HL-60/S4 (cell line): ENCODE results near the gene FAM184B.

ENCODE experiments used
- in situ Hi-C: fragments of 300-500 bp; cut with MboI; formaldehyde crosslinking; loops from 2 replicates; pipeline ENCODE4 v1.14.3; 2022; ENCODE audit warnings: low sequenced_read_pairs

The FAM184B gene

DNA sequence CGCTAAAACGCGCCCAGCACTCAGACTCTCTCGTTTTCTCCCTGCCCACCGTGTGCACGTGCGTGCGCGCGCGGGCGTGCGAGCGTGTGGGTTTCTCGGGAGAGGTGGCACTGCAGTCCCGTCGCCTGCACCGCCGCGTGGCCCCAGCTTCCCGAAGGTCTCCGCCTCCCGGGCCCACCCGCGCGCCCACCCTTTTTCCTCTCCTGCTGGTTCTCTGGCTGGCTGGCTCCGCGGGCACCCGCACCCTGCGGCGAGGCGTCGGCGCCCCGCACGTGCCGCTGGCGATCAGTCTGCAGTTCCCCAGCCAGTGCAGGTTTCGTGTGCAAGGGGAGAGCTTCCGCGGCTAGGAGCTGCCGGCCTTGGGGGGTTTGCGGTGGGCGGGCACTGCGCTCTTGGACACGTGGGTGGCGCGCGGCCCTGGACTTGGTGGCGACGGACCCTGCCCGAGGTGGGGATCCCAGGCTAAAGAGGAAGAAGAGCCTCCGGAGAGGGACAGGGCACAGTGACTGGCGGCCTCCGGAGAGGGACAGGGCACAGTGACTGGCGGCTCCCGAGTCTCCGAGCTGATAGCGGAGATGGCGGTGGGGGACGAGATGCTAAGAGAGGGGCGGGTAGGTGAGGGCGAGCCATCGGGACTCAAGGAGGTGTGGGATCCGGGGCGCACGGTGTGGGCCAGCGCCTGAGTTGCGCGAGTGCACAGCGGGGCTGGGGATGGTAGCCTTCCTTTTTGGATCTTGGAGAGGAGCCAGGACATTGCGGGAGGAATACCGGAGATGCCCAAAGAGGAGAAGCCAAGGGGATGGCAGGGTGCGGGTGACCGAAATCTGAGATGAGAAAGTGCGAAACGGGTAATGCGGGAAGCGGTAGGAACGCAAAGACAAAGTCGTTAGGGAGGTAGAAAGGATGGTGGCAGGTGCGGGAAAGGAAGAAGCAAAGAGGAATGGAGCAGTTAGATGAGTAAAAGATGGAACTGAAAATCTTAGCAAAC, at the start of gene FAM184B:
Gene FAM184B (minus strand): TSS at position 322 of the 988 bp plus-strand sequence. CDS start 322 bp downstream, outside the sequence.
- in situ Hi-C loops, result no loop called here

- in situ Hi-C loops, result no loop called here
Measured at GRCh38 chr4:17823871-17824669, 42.6 kb upstream of the FAM184B start.

GRCh38 chr4:17817027-17817426, 35.6 kb upstream of the FAM184B start:
- in situ Hi-C loops, result no loop called here

GRCh38 chr4:17816142-17816541, 34.7 kb upstream of the FAM184B start:
- in situ Hi-C loops, result no loop called here

DNA sequence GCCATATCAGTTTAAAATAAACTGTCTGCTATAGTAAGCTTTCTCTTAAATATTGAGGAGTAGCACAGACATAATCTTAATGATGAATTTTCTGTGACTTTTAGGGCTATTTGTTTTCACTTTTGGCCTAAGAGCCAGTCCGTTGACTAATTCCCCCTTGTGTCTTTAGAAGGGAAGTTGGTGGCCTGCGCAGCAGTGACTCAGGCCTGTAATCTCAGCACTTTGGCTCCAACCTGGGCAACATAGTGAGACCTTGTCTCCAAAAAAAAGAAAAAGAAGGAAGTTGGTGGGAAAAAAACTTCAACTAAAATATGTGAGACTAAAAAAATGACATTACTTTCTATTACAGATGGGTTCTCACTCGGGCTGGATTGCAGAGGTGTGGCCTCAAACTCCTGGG, 32.7 kb upstream of the FAM184B start:
- in situ Hi-C loops, result no loop called here

GRCh38 chr4:17812801-17813200, 31.4 kb upstream of the FAM184B start:
- in situ Hi-C loops, result no loop called here

DNA sequence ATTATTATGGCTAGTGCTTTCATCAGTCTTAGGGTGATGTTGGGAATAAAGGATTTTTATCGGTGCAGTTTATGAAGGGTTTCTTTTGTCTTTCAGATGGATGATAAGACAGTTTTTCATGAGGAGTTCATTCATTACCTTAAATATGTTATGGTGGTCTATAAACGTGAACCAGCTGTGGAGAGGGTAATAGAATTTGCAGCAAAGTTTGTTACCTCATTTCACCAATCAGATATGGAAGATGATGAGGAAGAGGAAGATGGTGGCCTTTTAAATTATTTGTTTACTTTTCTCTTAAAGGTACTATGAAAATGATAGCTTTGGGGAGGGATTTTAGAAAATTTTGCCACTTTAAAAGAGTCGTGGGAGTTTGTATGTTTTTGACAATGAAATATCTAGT, 30.7 kb upstream of the FAM184B start:
- in situ Hi-C loops, result no loop called here

DNA sequence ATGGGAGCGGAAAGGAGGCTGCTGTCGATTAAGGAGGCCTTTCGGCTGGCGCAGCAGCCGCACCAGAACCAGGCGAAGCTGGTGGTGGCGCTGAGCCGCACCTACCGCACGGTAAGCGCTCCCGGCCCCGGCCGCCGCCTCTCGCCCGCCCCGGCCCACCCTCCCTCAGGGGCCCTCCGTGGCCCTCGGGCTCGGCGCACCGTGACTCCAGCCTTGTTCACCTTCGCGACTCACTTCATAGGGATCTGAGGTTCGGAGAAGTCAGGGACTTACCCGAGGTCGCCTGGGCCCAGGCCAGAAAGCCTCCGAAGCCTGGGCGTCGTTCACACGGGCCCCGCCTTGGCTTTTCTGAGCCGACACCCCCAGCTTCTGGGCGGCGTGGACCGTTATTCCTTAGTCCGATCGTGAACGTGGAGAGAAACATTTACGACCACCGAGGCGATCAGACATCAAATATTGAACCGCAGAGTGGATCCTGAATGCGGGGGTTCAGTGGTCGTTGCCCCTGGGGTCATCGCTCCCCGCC, 29.7 kb upstream of the FAM184B start:
- in situ Hi-C loops, result no loop called here

- in situ Hi-C loops, result no loop called here
Measured at GRCh38 chr4:17810260-17811077, 29.0 kb upstream of the FAM184B start, which contains the start of the genes DCAF16 and NCAPG. TSS of gene DCAF16 (minus strand) at chr4:17810757. CDS start at chr4:17804141, 6,616 bp downstream. TSS of gene NCAPG (plus strand) at chr4:17810979. CDS start at chr4:17811078, 99 bp downstream.

DNA sequence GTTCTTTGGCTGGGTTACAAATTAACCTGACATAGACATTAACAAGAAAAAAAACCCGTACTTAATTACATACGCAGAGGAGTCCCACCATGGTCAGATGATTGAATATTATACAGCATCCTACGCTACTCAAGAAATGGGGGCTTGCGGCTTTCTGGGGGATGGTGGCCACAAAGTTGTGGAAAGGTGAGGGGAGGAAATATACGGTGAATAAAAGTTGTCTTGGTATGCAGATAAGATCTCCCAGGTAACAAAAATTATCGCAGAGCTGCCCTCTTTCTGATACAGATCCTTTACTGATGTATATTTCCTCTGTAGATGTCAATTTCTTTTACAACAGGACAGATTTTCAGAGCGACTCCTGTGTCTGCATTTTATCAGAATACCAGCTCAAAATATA, 28.2 kb upstream of the FAM184B start:
- in situ Hi-C loops, result no loop called here

DNA sequence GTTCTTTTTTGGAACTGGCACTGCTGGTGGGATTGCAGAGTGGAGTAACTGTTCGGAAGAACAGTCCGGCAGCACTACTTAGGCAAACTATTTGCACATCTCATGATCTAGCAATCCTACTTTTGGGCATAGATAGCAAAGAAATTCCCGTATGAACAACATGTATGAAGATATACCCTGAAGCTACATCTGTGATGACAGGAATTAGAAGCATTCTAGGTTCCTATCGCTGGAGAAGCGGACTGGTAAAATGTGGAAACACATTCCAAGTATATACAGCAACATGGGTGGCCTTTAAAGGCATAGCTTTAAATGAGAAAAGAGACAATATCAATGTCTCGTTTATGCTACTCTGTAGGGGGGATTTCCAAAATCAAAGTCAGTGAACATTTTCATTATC, 26.0 kb upstream of the FAM184B start:
- in situ Hi-C loops, result no loop called here

- in situ Hi-C loops, result no loop called here
Measured at GRCh38 chr4:17805580-17806155, 24.2 kb upstream of the FAM184B start.

DNA sequence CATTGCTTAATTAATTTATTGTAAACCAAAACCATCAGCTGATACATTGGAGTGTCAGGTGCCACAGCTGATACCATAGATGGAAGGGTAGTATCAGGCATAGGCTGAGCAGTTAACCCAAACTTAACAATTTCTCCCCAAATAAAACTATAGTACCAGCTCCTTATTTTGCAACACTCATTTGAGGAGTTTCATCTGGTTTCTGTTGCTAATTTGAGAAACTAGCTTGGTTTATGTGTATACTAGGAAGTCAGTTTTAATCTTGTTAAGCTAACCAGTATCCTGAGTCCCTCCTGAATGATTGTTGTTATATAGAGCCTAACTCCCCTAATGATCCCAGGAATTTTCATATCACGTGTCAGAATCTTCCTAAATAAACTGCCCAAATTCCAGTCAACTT, 16.4 kb upstream of the FAM184B start:
- in situ Hi-C loops, result no loop called here

GRCh38 chr4:17794730-17795129, 13.3 kb upstream of the FAM184B start:
- in situ Hi-C loops, result no loop called here

GRCh38 chr4:17788956-17789355, 7.5 kb upstream of the FAM184B start:
- in situ Hi-C loops, result no loop called here

GRCh38 chr4:17787315-17787714, 5.9 kb upstream of the FAM184B start:
- in situ Hi-C loops, result no loop called here

- in situ Hi-C loops, result no loop called here
Measured at GRCh38 chr4:17786567-17786966, 5.1 kb upstream of the FAM184B start.

- in situ Hi-C loops, result no loop called here
Measured at GRCh38 chr4:17785858-17786257, 4.4 kb upstream of the FAM184B start.

GRCh38 chr4:17780501-17781299, 721 bp downstream of the FAM184B start:
- in situ Hi-C loops, result no loop called here
